Mammary epithelial cell (primary cell): ENCODE data around the gene PALM2AKAP2.

Experiments
- EZH2 ChIP-seq: IDR thresholded peaks from 2 replicates; pipeline ENCODE4 v1.6.1; 2012; ENCODE audit warnings: low read length, inconsistent platforms, borderline replicate concordance
- TF ChIP-seq, protein P1 (sequence below), 2 donors: IDR thresholded peaks in 1 of 2; conservative IDR thresholded peaks in 1 of 2; 2 replicates each; pipeline ENCODE4 v1.5.1; 2011 to 2012; ENCODE audit warnings: inconsistent platforms in 2 of 2, low read length in 2 of 2, mild to moderate bottlenecking in 2 of 2, control low read depth in 1 of 2, low read depth in 1 of 2; ENCODE audit not compliant: insufficient read depth in 1 of 2; ENCODE audit errors: extremely low read depth in 1 of 2

DNA sequence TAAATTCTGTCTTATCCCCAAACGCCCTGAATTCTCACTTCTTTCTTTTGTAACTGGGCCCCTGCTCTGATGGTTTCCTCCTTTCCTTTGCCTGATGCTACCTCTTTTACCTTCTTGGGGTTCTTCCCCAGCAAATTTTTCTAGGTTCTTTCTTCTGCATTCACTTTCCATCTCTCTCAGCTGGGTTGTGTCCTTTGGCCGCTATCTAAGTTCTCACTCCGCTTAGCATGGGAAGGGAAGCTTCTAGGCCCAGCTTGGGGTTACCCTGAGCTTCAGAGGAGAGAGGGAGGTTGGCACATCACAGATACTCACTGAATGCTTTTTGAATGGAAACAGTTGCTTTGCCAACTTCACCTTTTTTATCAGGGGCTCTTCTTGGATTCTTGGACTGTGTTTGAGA is 17.0 kb downstream of the PALM2AKAP2 start:
- TF ChIP-seq, protein P1, sequence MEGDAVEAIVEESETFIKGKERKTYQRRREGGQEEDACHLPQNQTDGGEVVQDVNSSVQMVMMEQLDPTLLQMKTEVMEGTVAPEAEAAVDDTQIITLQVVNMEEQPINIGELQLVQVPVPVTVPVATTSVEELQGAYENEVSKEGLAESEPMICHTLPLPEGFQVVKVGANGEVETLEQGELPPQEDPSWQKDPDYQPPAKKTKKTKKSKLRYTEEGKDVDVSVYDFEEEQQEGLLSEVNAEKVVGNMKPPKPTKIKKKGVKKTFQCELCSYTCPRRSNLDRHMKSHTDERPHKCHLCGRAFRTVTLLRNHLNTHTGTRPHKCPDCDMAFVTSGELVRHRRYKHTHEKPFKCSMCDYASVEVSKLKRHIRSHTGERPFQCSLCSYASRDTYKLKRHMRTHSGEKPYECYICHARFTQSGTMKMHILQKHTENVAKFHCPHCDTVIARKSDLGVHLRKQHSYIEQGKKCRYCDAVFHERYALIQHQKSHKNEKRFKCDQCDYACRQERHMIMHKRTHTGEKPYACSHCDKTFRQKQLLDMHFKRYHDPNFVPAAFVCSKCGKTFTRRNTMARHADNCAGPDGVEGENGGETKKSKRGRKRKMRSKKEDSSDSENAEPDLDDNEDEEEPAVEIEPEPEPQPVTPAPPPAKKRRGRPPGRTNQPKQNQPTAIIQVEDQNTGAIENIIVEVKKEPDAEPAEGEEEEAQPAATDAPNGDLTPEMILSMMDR (conservative IDR thresholded peaks at IDR 0.05 in 1 of 2, IDR thresholded peaks at IDR 0.05 in 1 of 2; ENCODE audit: extremely low read depth in 1 of 2, insufficient read depth in 1 of 2, low read depth in 1 of 2, low read length in 2 of 2), result no peak
- TF ChIP-seq EZH2, result no peak
